Measurements from ENCODE around the gene KIF6.

Gene KIF6

DNA sequence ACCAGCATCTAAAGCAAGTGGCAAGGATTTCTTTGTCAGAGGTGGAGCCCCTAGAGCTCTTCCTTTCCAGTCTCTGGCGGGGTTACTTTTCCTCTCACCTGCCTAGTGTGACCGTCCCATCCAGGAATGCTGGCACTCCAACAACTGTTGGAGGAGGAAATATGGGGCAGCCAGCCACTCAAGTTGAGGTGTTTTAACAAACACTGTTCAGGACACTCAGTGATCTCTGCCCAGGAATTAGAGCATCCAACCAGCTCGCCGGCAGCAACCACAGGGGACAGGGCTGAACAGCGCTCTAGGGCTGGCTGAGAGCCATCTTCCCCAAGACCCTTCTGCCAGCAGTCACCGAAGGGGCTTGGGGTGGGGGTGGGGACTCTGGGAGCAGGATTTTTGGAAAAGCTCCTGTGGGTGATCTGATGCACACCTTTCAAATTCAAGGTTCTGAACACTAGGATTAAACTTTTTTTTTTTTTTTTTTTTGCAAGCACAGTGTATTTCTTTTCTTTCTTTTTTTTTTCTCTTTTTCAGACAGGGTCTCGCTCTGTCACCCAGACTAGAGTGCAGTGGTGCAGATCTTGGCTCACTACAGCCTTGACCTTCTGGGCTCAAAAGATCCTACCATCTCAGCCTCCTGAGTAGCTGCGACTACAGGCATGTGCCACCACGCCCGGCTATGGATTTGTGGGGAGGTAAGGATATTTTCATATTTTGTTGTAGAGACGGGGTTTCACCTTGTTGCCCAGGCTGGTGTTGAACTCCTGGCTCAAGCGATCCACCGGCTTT is 374.3 kb downstream of the KIF6 start:
- Histone ChIP-seq H3K36me3 (ENCODE audit: insufficient read depth, low read length) (no peaks in the 10 kb centered on the region), H2AFZ (ENCODE audit: low read length, unreplicated experiment) (no peak overlapping the region), H3K4me1 (ENCODE audit: control insufficient read depth, insufficient read depth, low read length, unreplicated experiment) (no peaks in the 10 kb centered on the region), H3K79me2 (ENCODE audit: control insufficient read depth, insufficient read depth, low read length, unreplicated experiment) (no peaks in the 10 kb centered on the region), H3K4me3 (ENCODE audit: low read depth, low read length) (no peak overlapping the region), H3K27ac (ENCODE audit: low read depth, low read length) (no peak overlapping the region), H3K27me3 (ENCODE audit: insufficient read depth, low read length) (no peaks in the 10 kb centered on the region)

DNA sequence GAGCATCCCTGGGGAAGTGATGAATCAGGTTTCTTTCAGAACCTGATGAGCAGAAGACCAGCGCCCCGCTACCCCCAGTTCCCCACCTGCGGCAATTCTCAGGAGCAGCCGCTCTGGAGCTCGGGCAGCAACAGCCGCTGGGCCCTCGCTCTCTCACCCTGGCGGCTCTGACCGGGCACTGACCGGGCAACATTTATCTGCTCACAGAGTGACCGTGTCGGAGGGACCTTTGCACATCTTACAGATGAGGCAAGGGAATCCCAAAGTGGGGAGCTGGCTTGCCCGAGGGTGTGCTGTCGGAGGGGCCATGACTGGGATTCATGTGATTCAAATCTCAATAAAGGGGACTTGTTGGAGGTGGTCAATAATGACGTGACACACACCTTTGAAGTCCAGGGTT is 376.5 kb downstream of the KIF6 start:
- H3K4me3 ChIP-seq (ENCODE audit: low read depth, low read length): no peak overlapping the region
- no peaks in the 10 kb centered on the region for H3K27me3 ChIP-seq (ENCODE audit: insufficient read depth, low read length)
- no peaks in the 10 kb centered on the region for H3K79me2 ChIP-seq (ENCODE audit: control insufficient read depth, insufficient read depth, low read length, unreplicated experiment)
- H3K4me1 ChIP-seq (ENCODE audit: control insufficient read depth, insufficient read depth, low read length, unreplicated experiment): no peaks in the 10 kb centered on the region
- no peak overlapping the region for H3K27ac ChIP-seq (ENCODE audit: low read depth, low read length)
- no peak overlapping the region for H2AFZ ChIP-seq (ENCODE audit: low read length, unreplicated experiment)
- H3K36me3 ChIP-seq (ENCODE audit: insufficient read depth, low read length): no peaks in the 10 kb centered on the region

DNA sequence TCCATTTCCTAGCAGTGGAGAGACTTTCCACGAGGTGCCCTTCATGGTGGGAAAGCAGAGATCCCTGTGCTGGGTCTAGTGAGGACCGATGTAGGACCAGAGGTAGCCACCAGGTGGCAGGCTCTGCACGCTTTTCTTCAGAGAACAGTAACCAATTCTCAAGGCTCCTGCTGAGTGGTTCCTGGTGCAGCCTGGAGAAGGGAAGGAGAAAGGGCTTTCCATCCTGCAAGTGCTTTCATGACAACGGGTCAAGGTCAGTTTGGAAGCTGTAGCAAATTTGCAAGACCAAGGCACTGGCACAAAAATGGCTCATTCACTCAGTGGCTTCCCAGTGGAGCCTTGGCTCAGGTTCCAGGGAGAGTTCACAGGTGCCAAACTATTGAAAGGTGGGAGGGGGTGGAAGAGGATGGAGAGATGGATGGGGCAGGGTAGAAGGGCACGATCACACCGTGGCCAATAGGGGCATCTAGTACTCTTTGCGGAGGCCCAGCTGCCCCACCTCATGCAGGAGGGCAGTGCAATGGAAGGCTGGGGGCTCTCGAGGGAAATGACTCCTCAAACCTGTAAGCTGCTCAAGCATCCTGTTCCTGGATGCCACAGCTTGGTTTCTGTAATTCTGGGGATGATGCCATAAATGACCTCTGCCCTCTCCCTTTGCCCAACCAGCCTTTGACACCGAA is 377.2 kb downstream of the KIF6 start:
- Histone ChIP-seq H2AFZ (ENCODE audit: low read length, unreplicated experiment) (no peak overlapping the region), H3K27ac (ENCODE audit: low read depth, low read length) (no peak overlapping the region), H3K36me3 (ENCODE audit: insufficient read depth, low read length) (no peaks in the 10 kb centered on the region), H3K79me2 (ENCODE audit: control insufficient read depth, insufficient read depth, low read length, unreplicated experiment) (no peaks in the 10 kb centered on the region), H3K4me3 (ENCODE audit: low read depth, low read length) (no peak overlapping the region), H3K4me1 (ENCODE audit: control insufficient read depth, insufficient read depth, low read length, unreplicated experiment) (no peaks in the 10 kb centered on the region), H3K27me3 (ENCODE audit: insufficient read depth, low read length) (no peaks in the 10 kb centered on the region)

DNA sequence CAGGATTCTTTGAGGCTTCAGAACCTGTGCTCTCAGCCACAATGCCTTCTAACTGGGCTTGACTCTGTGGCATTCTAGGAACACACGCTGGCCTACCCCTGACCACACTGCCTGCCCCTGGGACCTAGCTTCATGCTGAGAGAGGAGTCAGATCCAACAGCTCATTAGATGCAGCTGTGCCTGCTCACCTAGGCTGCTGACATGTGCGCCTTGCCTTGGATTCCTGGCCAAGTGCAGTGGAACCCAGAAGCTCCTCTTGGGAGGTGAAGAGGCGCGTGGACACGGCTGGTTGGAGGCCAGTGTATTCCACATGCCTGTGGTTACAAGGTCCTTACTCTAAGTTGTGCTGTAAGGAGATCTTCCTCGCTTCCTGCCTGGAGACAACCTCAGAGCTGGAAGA is 378.0 kb downstream of the KIF6 start:
- Histone ChIP-seq H3K4me1 (ENCODE audit: control insufficient read depth, insufficient read depth, low read length, unreplicated experiment) (no peaks in the 10 kb centered on the region), H3K36me3 (ENCODE audit: insufficient read depth, low read length) (no peaks in the 10 kb centered on the region), H3K27ac (ENCODE audit: low read depth, low read length) (no peak overlapping the region), H3K79me2 (ENCODE audit: control insufficient read depth, insufficient read depth, low read length, unreplicated experiment) (no peaks in the 10 kb centered on the region), H3K27me3 (ENCODE audit: insufficient read depth, low read length) (peaks cover 1% of the 10 kb centered on the region; the same call in 1 of the 2 replicates), H3K4me3 (ENCODE audit: low read depth, low read length) (no peak overlapping the region), H2AFZ (ENCODE audit: low read length, unreplicated experiment) (no peak overlapping the region)

DNA sequence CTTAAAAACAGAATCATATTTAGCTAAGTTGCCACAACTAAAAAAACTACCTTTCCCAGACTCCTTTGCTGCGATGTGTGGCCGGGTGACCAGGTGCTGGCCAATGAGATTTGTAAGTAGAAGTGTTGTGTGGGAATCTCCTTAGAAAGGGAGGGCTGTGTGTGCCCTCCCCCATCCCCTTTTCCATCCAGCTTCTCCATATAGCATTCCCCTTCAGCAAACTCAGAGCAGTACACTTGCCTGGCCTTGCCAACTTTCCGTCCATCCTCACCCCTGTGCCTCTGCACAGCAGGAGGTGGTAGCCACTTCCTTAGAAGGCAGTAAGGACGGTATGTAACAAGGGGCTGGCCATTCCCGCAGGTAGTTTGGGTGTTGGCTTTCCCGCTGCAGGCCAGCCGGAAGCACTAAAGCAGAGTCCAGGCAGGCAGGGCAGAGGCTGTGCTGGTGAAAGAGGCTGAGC is 380.4 kb downstream of the KIF6 start:
- Histone ChIP-seq H2AFZ (ENCODE audit: low read length, unreplicated experiment) (no peak overlapping the region), H3K27ac (ENCODE audit: low read depth, low read length) (no peak overlapping the region), H3K27me3 (ENCODE audit: insufficient read depth, low read length) (peaks cover 13% of the 10 kb centered on the region; the same call in 1 of the 2 replicates), H3K4me3 (ENCODE audit: low read depth, low read length) (no peak overlapping the region), H3K36me3 (ENCODE audit: insufficient read depth, low read length) (no peaks in the 10 kb centered on the region), H3K4me1 (ENCODE audit: control insufficient read depth, insufficient read depth, low read length, unreplicated experiment) (no peaks in the 10 kb centered on the region), H3K79me2 (ENCODE audit: control insufficient read depth, insufficient read depth, low read length, unreplicated experiment) (no peaks in the 10 kb centered on the region)

DNA sequence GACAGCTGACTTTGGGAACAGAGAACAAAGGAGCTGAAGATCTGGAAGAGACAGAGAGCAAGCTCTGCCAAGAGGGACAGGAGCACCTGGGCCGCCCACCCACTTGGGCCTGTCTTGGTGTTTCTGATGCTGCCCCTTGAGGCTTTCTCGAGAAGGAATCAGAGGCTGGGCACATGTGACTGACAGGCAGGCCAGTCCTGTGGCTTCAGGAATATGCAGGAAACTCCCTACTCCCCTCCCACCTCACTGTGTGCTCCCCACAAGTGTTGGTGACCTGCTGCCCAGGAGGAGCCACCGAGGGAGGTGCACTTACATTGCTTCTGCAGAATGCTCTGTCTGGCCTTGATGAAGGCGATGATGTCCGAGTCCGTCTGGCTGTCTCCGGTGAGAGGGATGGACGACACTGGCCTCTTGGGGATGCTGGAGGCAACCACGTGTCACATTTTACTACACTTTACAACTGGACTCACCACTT is 381.8 kb downstream of the KIF6 start:
- Histone ChIP-seq H3K4me3 (ENCODE audit: low read depth, low read length) (no peak overlapping the region), H3K27me3 (ENCODE audit: insufficient read depth, low read length) (peaks cover 13% of the 10 kb centered on the region; the same call in 1 of the 2 replicates), H3K4me1 (ENCODE audit: control insufficient read depth, insufficient read depth, low read length, unreplicated experiment) (no peaks in the 10 kb centered on the region), H3K27ac (ENCODE audit: low read depth, low read length) (no peak overlapping the region), H3K36me3 (ENCODE audit: insufficient read depth, low read length) (no peaks in the 10 kb centered on the region), H2AFZ (ENCODE audit: low read length, unreplicated experiment) (no peak overlapping the region), H3K79me2 (ENCODE audit: control insufficient read depth, insufficient read depth, low read length, unreplicated experiment) (no peaks in the 10 kb centered on the region)

DNA sequence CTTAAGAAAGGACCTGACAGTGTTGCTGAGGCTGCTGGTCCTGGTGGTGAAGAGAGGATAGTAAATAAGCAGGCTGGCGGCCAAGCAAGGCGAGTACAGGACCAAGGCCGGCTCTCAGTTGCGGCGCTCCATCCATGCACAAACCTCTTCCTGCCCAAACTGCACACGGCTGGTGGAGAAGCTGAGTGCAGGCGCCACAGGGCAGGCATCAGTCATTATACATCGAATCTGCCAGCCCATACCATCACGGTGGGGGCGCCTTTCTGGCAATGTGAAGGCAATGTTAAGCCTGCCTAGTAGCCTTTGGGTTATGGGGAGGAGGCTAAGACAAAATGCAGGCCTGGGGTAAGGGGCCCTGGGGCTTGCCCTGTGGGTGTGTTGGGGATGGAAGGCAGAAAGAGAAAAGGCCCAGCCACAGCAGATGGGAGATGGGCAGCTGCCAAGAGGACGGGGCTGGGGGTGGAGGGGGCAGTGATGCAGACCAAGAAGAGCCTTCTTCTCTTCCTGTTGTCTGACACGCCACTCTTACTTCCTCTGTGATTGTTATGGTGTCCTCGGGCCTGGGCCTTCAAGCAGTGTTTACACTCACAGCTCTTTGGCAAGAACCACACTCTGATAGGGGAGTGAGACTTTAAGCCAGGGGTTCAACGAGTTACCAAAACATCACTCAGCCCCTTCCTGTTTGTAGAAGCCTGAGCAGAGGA is 382.4 kb downstream of the KIF6 start:
- peaks cover 14% of the 10 kb centered on the region; the same call in 1 of the 2 replicates for H3K27me3 ChIP-seq (ENCODE audit: insufficient read depth, low read length)
- no peak overlapping the region for H2AFZ ChIP-seq (ENCODE audit: low read length, unreplicated experiment)
- no peak overlapping the region for H3K4me3 ChIP-seq (ENCODE audit: low read depth, low read length)
- no peaks in the 10 kb centered on the region for H3K36me3 ChIP-seq (ENCODE audit: insufficient read depth, low read length)
- no peaks in the 10 kb centered on the region for H3K4me1 ChIP-seq (ENCODE audit: control insufficient read depth, insufficient read depth, low read length, unreplicated experiment)
- H3K27ac ChIP-seq (ENCODE audit: low read depth, low read length): no peak overlapping the region
- no peaks in the 10 kb centered on the region for H3K79me2 ChIP-seq (ENCODE audit: control insufficient read depth, insufficient read depth, low read length, unreplicated experiment)

DNA sequence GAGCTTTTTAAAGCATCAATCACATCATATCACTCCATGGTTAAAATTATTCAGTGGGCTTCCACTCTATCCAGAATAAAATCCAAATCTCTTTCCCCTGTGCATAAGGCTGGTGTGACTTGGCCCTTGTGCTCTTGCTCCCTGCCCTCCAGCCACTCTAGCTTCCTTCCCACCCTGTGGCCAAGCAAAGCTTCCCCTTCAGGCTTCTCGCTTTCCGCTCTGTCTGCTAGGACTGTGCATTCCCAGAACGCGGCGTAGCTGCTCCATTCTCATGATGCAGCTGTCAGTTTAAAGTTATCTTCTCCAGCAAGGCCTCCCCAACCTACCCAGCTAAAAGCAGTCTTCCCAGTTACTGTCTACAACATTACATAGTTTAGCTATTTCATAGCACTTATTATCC is 383.3 kb downstream of the KIF6 start:
- no peaks in the 10 kb centered on the region for H3K36me3 ChIP-seq (ENCODE audit: insufficient read depth, low read length)
- H3K27me3 ChIP-seq (ENCODE audit: insufficient read depth, low read length): peaks cover 18% of the 10 kb centered on the region
- no peak overlapping the region for H3K27ac ChIP-seq (ENCODE audit: low read depth, low read length)
- no peaks in the 10 kb centered on the region for H3K79me2 ChIP-seq (ENCODE audit: control insufficient read depth, insufficient read depth, low read length, unreplicated experiment)
- no peak overlapping the region for H3K4me3 ChIP-seq (ENCODE audit: low read depth, low read length)
- no peaks in the 10 kb centered on the region for H3K4me1 ChIP-seq (ENCODE audit: control insufficient read depth, insufficient read depth, low read length, unreplicated experiment)
- no peak overlapping the region for H2AFZ ChIP-seq (ENCODE audit: low read length, unreplicated experiment)

DNA sequence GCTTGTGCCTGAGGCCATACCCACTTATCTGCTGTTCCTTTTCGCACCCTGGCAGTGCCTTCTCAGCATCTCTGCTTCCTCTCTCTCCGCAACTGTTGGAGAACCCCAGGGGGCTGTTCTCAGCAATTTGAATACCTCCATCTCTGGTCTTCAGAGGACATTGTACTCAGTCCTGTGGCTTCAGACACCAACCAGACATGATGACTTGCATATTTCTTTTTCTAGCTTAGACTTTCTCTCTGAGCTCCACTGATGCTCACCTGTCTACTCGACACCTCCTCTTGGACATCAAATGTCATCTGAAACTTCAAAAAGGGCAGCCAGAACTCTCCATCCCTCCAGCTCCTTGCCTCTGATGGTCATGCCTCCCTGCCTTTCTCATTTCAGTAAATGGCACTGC is 383.9 kb downstream of the KIF6 start:
- no peak overlapping the region for H2AFZ ChIP-seq (ENCODE audit: low read length, unreplicated experiment)
- no peak overlapping the region for H3K4me3 ChIP-seq (ENCODE audit: low read depth, low read length)
- peaks cover 18% of the 10 kb centered on the region for H3K27me3 ChIP-seq (ENCODE audit: insufficient read depth, low read length)
- no peaks in the 10 kb centered on the region for H3K36me3 ChIP-seq (ENCODE audit: insufficient read depth, low read length)
- no peak overlapping the region for H3K27ac ChIP-seq (ENCODE audit: low read depth, low read length)
- H3K4me1 ChIP-seq (ENCODE audit: control insufficient read depth, insufficient read depth, low read length, unreplicated experiment): no peaks in the 10 kb centered on the region
- H3K79me2 ChIP-seq (ENCODE audit: control insufficient read depth, insufficient read depth, low read length, unreplicated experiment): no peaks in the 10 kb centered on the region

DNA sequence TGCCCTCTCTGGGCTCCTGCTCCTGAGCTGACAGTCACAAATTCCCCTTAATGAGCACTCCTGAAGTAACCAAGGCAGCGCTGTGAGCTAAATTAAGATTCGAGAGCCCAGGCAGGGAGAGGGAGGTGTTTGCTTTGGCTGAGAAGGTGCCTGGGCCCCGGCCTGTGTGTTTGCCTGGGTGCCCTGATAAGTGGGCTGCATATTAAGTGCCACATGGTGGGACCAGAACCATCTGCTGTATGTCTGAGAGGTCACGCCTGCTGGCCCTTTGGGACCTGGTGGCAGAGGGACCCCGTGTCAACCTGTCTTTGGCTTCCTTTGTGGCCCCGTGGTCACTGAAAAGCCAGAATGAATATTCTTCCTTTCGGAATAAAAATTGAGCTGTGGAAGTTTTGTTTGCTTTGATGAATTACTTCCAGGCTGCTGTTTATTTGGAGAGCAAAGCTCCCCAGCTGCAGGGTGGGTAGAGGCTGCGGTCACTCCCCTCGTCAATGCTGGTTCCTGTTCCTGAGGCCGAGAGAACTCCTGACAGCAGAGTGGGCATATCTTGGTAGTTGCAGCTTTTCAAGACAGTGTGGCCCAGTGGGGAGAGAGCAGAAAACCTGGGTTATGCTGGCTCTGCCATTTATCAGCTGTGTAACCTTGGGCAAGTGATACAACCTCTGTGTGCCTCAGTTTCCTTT is 385.2 kb downstream of the KIF6 start:
- Histone ChIP-seq H2AFZ (ENCODE audit: low read length, unreplicated experiment) (no peak overlapping the region), H3K27ac (ENCODE audit: low read depth, low read length) (no peak overlapping the region), H3K36me3 (ENCODE audit: insufficient read depth, low read length) (no peaks in the 10 kb centered on the region), H3K27me3 (ENCODE audit: insufficient read depth, low read length) (peaks cover 18% of the 10 kb centered on the region), H3K4me3 (ENCODE audit: low read depth, low read length) (no peak overlapping the region), H3K4me1 (ENCODE audit: control insufficient read depth, insufficient read depth, low read length, unreplicated experiment) (no peaks in the 10 kb centered on the region), H3K79me2 (ENCODE audit: control insufficient read depth, insufficient read depth, low read length, unreplicated experiment) (no peaks in the 10 kb centered on the region)
